Right atrium auricular region (tissue), 2 donors: ENCODE measurements around the gene SYF2. TPM values are rescaled to one million over a fixed set of nuclear protein-coding genes. Genes with fewer than 3 reads are reported as not detected.
"Not testable (repeated sequence)": the region's sequence is repeated elsewhere in the genome, so short reads cannot be mapped to it uniquely, and the experiment has no call there.

ENCODE experiments used
- DNase-seq: peaks from one replicate; pipeline ENCODE4 v3.0.0-alpha.2; 2019; ENCODE audit warnings: low spot score
- H3K27ac ChIP-seq, 2 donors: fragments of 200-600 bp; sonication (generic); 1 replicate in 1 of 2; 2 replicates in 1 of 2; pipeline ENCODE4 v1.5.1; 2016 to 2019
- H3K27me3 ChIP-seq, 2 donors: fragments of 200-600 bp; sonication (generic); one replicate each; pipeline versions ENCODE4 v1.5.1 to v1.6.0; 2017 to 2019
- H3K36me3 ChIP-seq: fragments of 200-600 bp; sonication (generic); one replicate; pipeline ENCODE4 v1.5.1; 2016
- H3K4me1 ChIP-seq, 2 donors: fragments of 200-600 bp; sonication (generic); one replicate each; pipeline versions ENCODE4 v1.5.1 to v1.6.0; 2017 to 2019
- H3K4me3 ChIP-seq, 2 donors: fragments of 200-600 bp; sonication (generic); 1 replicate in 1 of 2; 2 replicates in 1 of 2; pipeline ENCODE4 v1.5.1; 2017 to 2019; ENCODE audit warnings: mild to moderate bottlenecking in 1 of 2, moderate library complexity in 1 of 2
- H3K9me3 ChIP-seq, 2 donors: fragments of 200-600 bp; sonication (generic); one replicate each; pipeline ENCODE4 v1.5.1; 2019
- total RNA-seq, 2 donors: library from RNA; depleted of rRNA; stranded (reverse); fragments of >200 nt; gene quantifications; one replicate each; pipeline ENCODE4 v1.1.0, GENCODE V29; 2016
- TF ChIP-seq, protein P1 (sequence below), 2 donors: fragments of 200-600 bp; sonication (generic); IDR thresholded peaks; one replicate each; pipeline ENCODE4 v1.5.1; 2019; ENCODE audit warnings: antibody characterized with exemption in 2 of 2

Gene SYF2
- 10 to 100 TPM; 34.3 to 37.2 TPM for total RNA-seq

DNA sequence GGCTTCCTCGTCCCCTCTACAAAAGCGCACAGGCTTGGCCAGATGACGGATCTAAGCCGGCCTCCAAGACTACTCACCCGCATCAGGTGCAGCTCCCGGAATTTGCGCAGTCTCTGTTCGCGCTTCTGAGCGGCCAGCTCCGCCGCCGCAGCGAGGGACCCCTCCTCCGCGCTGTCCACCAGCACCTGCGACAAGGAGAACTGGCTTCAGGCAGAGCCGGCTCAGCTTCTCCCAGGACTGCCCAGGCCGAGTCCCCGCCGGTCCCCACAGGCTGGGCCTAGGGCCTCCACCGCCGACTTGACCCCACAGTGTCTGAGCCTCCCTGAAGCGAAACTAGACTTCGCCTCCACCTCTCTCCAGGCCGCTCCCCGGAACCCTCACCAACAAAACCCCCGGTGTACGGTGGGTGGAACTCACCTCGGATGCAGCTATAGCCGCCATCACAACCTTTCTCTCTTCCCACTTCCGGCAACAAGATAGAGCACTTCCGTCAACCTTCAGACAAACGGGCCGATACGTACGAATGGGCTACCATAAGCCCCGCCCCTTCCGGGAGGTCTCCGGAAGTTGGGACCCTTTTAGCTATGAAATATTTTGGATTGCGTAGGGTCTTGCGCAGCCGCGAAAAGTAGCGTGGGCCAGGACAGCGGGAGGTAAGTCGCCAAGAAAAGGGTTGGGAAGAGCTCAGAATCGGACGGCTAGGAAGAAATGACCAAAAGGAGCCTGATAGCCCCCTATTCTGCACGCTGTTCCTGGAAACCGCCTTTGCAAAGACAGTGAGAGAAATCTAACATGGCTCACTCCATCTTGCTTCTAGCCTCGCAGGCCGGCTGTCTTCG, at the start of gene SYF2:
Gene SYF2, minus strand, starts transcription at position 476 of the 839 bp plus-strand sequence. Its CDS starts 35 bp downstream, at position 441.
- Histone ChIP-seq H3K9me3 (no peaks in the 10 kb centered on the region), H3K27me3 (no peaks in the 10 kb centered on the region), H3K27ac (peak within 1 kb of the TSS; percentile 85 to 96), H3K4me3 (peak within 1 kb of the TSS; percentile 93 to 96), H3K36me3 (peaks cover 35% of the 10 kb centered on the region), H3K4me1 (peaks cover 0 to 32% of the 10 kb centered on the region in 2 donors)
- TF ChIP-seq, protein P1, sequence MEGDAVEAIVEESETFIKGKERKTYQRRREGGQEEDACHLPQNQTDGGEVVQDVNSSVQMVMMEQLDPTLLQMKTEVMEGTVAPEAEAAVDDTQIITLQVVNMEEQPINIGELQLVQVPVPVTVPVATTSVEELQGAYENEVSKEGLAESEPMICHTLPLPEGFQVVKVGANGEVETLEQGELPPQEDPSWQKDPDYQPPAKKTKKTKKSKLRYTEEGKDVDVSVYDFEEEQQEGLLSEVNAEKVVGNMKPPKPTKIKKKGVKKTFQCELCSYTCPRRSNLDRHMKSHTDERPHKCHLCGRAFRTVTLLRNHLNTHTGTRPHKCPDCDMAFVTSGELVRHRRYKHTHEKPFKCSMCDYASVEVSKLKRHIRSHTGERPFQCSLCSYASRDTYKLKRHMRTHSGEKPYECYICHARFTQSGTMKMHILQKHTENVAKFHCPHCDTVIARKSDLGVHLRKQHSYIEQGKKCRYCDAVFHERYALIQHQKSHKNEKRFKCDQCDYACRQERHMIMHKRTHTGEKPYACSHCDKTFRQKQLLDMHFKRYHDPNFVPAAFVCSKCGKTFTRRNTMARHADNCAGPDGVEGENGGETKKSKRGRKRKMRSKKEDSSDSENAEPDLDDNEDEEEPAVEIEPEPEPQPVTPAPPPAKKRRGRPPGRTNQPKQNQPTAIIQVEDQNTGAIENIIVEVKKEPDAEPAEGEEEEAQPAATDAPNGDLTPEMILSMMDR (IDR thresholded peaks at IDR 0.05): no peak
- DNase-seq: peak; percentile 95

DNA sequence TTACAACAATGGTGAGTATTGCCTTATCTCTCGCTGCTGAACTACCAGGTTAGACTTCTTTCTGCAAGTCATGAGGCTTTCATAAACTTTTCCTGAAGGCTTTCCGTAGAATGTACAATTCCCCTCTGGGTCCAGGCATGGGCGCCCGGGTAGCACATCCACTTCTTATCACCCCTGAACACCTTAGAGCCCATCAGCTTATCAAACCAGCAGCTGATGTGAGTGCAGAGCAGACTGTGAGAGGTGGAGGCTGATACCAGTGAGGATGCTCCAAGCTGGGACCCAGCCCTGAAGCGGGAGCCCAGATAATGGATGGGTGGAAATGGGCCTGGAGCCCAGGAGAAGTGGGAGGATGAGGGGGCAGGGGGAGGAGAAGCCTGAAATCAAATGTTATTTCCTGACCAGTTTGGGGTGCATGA, 47.4 kb upstream of the SYF2 start:
- H3K4me1 ChIP-seq, H3K9me3 ChIP-seq, DNase-seq, H3K4me3 ChIP-seq, H3K27me3 ChIP-seq, H3K27ac ChIP-seq, H3K36me3 ChIP-seq: not testable (repeated sequence)

DNA sequence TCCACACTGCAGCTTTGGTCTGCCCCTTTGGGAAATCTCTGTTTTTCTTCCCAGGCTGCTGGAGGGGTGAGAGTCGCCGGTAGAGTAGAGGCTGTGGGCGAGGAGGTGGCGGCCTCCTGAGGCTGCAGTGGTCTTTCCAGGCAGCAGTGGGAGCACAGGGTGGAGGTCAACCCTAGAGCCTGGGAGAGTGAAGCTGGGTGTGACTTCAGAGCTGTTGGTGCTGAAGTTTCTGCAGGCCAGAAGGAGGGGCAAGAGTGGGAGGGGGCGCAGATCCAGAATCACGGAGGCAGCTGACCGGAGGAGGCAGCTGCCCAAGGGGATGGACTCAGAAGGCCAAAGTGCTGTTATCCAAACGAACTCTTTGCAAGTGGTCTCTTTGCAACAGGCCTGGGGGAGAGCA, 46.5 kb upstream of the SYF2 start:
- H3K27me3 ChIP-seq, H3K36me3 ChIP-seq, H3K4me3 ChIP-seq, H3K4me1 ChIP-seq, H3K9me3 ChIP-seq, H3K27ac ChIP-seq, DNase-seq: not testable (repeated sequence)

DNA sequence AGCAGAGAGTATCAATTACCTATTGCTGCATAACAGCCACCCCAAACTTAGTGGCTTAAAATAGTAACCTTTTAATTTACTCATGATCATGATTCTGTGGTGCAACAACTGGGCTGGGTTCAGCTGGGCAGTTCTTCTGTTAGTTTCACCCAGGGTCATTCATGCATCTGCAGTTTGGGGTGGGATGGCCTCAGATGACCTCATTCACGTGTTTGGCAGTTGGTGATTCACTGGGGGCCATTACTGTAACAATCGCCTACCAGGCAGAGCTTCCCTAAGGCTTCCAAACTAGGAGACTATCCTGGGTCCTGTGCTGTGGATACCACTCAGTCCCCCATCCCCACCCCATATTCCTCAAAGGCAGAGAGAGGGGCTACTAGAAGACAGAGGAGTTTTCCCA, 46.1 kb upstream of the SYF2 start:
- not testable (repeated sequence) for H3K36me3 ChIP-seq, H3K9me3 ChIP-seq, DNase-seq, H3K4me1 ChIP-seq, H3K27me3 ChIP-seq, H3K4me3 ChIP-seq, H3K27ac ChIP-seq

DNA sequence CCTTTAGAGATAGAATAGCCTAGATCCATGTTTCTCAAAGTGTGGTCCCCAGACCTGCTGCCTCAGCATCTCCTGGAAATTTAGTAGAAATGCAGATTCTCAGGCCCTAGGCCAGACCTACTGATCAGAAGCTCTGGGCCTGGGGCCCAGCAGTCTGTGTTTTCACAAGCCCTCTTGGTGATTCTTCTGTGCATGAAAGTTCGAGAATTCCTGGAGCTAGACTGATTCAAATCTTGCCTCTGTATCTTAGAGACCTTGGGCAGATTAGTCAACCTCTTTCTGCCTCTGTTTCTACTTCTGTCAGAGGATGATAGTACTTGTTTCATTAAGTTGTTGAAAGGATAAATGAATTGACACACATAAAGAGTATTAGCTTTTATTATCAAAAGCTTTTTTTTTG, 45.0 kb upstream of the SYF2 start:
- H3K27me3 ChIP-seq, H3K9me3 ChIP-seq, DNase-seq, H3K27ac ChIP-seq, H3K36me3 ChIP-seq, H3K4me3 ChIP-seq, H3K4me1 ChIP-seq: not testable (repeated sequence)

DNA sequence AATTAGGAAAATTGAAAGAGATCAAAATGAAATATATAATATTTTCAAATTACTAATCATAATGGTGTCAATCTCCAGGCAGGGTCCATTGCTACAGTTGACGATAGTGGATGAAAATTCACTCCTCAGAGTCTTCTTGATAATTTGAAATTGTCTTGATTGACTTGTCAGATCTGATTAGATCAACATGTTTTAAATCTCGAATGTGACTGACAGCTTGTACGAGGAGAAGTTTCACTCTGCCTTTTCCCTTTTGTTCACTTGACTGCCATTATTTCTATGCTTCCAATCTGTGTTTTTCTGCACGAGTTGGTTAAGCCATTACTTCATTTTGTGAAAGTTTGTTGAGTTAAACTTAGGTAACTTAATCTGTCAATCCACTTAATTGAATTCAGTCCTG, 43.3 kb upstream of the SYF2 start:
- not testable (repeated sequence) for H3K27me3 ChIP-seq, H3K4me3 ChIP-seq, H3K9me3 ChIP-seq, H3K36me3 ChIP-seq, DNase-seq, H3K4me1 ChIP-seq, H3K27ac ChIP-seq

DNA sequence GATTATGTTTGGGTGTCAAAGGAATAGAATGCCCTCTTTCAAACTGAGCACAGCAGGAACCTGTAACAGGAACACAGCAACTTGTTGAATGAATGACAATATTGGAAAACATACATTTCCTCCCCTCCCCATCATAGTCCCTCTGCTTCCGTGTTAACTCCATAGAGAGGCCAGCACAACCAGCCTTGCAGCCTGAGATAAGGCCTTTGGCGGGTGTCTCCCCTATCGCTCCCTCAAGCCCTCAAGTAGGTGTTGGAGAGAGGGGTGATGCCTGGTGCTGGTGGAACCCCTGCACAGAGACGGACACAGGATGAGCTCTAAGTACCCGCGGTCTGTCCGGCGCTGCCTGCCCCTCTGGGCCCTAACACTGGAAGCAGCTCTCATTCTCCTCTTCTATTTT, 39.9 kb upstream of the SYF2 start, which contains the start of gene RHD:
Gene RHD, plus strand, starts transcription at position 272 of the 400 bp plus-strand sequence. Its CDS starts 39 bp downstream, at position 311.
- not testable (repeated sequence) for H3K27me3 ChIP-seq, DNase-seq, H3K4me3 ChIP-seq, H3K4me1 ChIP-seq, H3K27ac ChIP-seq, H3K36me3 ChIP-seq, H3K9me3 ChIP-seq

DNA sequence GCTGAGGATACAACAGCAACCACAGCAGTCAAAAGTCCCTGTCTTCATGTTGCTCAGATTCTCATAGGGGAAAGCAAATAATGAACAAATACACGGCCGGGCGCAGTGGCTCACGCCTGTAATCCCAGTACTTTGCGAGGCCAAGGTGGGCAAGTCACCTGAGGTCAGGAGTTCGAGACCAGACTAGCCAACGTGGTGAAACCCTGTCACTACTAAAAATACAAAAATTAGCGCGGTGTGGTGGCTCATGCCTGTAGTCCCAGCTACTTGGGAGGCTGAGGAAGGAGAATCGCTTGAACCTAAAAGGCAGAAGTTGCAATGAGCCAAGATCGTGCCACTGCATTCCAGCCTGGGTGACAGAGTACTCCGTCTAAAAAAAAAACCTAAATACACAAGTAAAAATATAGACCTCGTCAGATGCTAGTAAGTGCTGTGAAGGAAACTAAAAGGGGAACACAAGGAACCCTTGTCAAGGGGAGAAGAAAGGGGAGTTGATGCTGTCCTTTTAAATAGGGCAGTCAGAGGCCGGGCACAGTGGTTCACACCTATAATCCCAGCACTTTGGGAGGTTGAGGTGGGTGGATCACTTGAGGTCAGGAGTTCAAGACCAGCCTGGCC, 36.0 kb upstream of the SYF2 start:
- H3K4me1 ChIP-seq, DNase-seq, H3K9me3 ChIP-seq, H3K27me3 ChIP-seq, H3K36me3 ChIP-seq: not testable (repeated sequence)
- peak overlapping the region; percentile 62 to 86 for H3K27ac ChIP-seq
- peak overlapping the region; percentile 50 to 66 for H3K4me3 ChIP-seq

DNA sequence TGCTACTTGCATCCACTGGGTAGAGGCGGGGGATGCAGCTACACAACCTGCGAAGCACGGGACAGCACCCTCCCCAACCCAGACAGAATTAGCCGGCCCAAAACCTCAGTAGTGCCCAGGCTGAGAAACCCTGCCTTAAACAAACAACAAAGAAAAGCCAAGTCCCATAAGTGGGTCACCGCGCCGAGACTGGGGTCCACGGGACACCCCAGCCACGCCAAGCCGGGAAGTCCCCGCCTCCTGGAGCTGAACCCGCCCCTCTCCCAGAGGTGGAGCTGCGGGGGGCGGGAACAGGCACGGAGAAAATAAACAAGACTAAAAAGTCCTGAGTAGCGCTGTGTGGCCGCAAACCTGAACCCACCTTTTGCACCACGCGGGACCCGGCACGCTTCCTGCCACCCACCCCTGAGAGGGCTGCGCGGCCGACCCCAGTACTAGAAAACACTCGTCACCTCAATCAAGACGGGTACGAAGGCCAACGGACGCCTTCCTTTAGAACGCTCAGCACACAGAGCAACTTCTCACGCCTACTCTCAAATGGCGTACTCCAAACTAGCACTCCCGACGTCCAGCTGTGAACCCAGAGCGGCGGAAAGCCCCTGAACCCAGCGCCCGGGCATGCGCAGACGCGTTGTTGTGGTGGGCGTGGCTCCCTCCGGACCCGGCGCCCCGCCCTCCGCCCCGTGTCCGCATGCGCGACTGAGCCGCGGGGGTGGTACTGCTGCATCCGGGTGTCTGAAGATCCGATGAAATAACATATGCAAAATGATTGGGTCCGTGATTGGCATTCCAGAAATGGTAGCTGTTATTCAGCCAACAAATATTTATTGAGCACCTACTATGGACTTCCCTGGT, 35.2 kb upstream of the SYF2 start:
- not testable (repeated sequence) for H3K4me1 ChIP-seq, H3K36me3 ChIP-seq, H3K9me3 ChIP-seq, H3K27me3 ChIP-seq
- peak overlapping the region; percentile 50 to 66 for H3K4me3 ChIP-seq
- H3K27ac ChIP-seq: peak overlapping the region; percentile 62 to 86
- peak; percentile 75 for DNase-seq
